GM10248 (cell line): ENCODE results near the gene OR3A3.
"Not testable (repeated sequence)": the region's sequence is repeated elsewhere in the genome, so short reads cannot be mapped to it uniquely, and the experiment has no call there.

ENCODE experiments used
- CTCF ChIA-PET: fragments of 300-600 bp; sonication (Branson Sonifier 250); formaldehyde crosslinking; extraction: SDS; loops from one replicate; lab custom pipeline; 2021; ENCODE audit warnings: antibody characterized with exemption; lab: Yijun Ruan, JAX
- POLR2A ChIA-PET: fragments of 350-650 bp; sonication (Branson Sonifier 250); formaldehyde crosslinking; extraction: SDS; loops from one replicate; lab custom pipeline; 2020; ENCODE audit warnings: antibody characterized with exemption; lab: Yijun Ruan, JAX
- DNase-seq: peaks from one replicate; pipeline ENCODE4 v3.0.0; 2012; ENCODE audit errors: extremely low spot score
- TF ChIP-seq, protein P1 (sequence below): IDR thresholded peaks from 2 replicates; pipeline ENCODE4 v1.5.1; 2012; ENCODE audit warnings: mild to moderate bottlenecking, low read depth; ENCODE audit errors: extremely low read depth, missing control alignments, control extremely low read depth

OR3A3 gene

DNA sequence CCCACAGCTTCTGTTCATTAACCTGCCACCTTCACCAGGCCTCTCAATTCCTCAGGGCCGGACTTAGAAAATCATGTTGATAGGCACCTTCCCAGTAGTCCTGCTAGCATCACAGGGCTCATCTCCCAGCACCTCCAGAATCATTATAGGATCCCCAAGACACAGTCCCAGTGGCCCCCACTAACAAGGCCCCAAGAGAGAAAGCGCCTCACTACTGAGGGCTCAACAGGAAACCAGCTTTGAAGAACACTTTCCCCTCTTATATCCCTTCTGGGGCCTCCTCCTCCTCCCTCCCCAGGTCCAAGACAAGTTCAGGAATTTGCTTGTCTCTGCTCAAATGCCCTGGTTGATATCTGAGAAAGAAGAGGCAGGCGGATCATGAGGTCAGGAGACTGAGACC, at the start of gene OR3A3:
OR3A3 (plus strand) TSS at position 301 of the 400 bp plus-strand sequence.
- TF ChIP-seq, protein P1, sequence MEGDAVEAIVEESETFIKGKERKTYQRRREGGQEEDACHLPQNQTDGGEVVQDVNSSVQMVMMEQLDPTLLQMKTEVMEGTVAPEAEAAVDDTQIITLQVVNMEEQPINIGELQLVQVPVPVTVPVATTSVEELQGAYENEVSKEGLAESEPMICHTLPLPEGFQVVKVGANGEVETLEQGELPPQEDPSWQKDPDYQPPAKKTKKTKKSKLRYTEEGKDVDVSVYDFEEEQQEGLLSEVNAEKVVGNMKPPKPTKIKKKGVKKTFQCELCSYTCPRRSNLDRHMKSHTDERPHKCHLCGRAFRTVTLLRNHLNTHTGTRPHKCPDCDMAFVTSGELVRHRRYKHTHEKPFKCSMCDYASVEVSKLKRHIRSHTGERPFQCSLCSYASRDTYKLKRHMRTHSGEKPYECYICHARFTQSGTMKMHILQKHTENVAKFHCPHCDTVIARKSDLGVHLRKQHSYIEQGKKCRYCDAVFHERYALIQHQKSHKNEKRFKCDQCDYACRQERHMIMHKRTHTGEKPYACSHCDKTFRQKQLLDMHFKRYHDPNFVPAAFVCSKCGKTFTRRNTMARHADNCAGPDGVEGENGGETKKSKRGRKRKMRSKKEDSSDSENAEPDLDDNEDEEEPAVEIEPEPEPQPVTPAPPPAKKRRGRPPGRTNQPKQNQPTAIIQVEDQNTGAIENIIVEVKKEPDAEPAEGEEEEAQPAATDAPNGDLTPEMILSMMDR, result no peak
- DNase-seq, result no peak
- CTCF ChIA-PET, result no interaction called here
- POLR2A ChIA-PET, result no interaction called here

GRCh38 chr17:3371167-3371566, 40.0 kb upstream of the OR3A3 start:
- CTCF ChIA-PET, DNase-seq, POLR2A ChIA-PET: not testable (repeated sequence)

- TF ChIP-seq, protein P1, result no peak
- ChIA-PET CTCF (no interaction called here), POLR2A (no interaction called here)
- DNase-seq, result no peak
Measured at GRCh38 chr17:3378321-3378720, 32.8 kb upstream of the OR3A3 start.

- CTCF ChIA-PET, result interaction anchor here (1.2 kb wide), 1 partner anchor 37 kb away, joined by 3 read pairs; no protein-coding TSS in a partner anchor
- no peak for DNase-seq
- POLR2A ChIA-PET, result no interaction called here
- TF ChIP-seq, protein P1, result no peak
Measured at GRCh38 chr17:3381957-3382356, 29.2 kb upstream of the OR3A3 start.

GRCh38 chr17:3385869-3386816, 25.0 kb upstream of the OR3A3 start, which contains the start of gene OR3A2:
Gene OR3A2 (minus strand): TSS chr17:3386308.
- DNase-seq, result no peak
- TF ChIP-seq, protein P1, result no peak

GRCh38 chr17:3389791-3390190, 21.4 kb upstream of the OR3A3 start:
- TF ChIP-seq, protein P1, result no peak
- POLR2A ChIA-PET, result no interaction called here
- CTCF ChIA-PET, result interaction anchor here (0.9 kb wide), 1 partner anchor 12 kb away, joined by 3 read pairs; no protein-coding TSS in a partner anchor
- no peak for DNase-seq

More at GRCh38 chr17:3385869-3386816, 25.0 kb upstream of the OR3A3 start, which contains the start of gene OR3A2:
- POLR2A ChIA-PET, result no interaction called here
- CTCF ChIA-PET, result no interaction called here

DNA sequence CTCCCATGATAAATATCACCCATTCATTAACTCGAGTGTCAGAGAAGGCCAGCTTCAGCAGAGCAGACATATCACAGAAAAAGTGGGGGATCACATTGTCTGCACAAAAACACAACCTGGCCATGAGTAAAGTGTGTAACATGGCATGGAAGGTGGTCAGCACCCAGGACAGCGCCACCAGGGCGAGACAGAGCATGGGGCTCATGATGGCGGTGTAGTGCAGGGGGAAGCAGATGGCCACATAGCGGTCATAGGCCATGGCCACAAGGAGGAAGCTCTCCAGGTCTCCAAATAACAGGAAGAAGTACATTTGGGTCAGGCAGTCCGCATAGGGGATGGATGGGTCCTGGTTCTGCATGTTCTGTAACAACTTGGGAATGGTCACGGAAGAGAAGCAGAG, 13.4 kb upstream of the OR3A3 start:
- CTCF ChIA-PET, DNase-seq, POLR2A ChIA-PET: not testable (repeated sequence)
